ENCODE results near the gene C12orf76.
A peak's percentile ranks its signal among the peaks of the same experiment; 100 is the strongest.
"Not testable (repeated sequence)": the region's sequence is repeated elsewhere in the genome, so short reads cannot be mapped to it uniquely, and the experiment has no call there.

C12orf76 gene

GRCh38 chr12:110015132-110015531, 33.2 kb downstream of the C12orf76 start:
- no peak for DNase-seq

GRCh38 chr12:110012659-110013058, 35.7 kb downstream of the C12orf76 start:
- no peak for DNase-seq

DNA sequence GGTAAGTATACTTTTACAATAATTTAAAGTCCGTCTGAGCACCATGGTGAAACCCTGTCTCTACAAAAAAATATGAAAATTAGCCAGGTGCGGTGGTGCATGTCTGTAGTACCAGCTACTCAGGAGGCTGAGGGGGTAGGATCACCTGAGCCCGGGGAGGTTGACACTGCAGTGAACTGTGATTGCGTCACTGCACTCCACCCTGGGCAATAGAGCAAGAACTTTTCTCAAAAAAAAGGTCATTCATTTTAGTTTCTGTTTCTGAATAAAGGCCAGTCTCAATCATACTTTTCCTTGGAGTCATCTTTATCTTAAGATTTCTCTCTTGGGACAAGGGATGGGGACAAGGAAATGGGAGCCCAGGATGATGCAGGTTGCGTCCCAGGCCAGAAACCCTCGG, 36.2 kb downstream of the C12orf76 start:
- DNase-seq: no peak

- DNase-seq: peak; percentile 53
Observed at GRCh38 chr12:110010853-110011723, 37.2 kb downstream of the C12orf76 start.

DNA sequence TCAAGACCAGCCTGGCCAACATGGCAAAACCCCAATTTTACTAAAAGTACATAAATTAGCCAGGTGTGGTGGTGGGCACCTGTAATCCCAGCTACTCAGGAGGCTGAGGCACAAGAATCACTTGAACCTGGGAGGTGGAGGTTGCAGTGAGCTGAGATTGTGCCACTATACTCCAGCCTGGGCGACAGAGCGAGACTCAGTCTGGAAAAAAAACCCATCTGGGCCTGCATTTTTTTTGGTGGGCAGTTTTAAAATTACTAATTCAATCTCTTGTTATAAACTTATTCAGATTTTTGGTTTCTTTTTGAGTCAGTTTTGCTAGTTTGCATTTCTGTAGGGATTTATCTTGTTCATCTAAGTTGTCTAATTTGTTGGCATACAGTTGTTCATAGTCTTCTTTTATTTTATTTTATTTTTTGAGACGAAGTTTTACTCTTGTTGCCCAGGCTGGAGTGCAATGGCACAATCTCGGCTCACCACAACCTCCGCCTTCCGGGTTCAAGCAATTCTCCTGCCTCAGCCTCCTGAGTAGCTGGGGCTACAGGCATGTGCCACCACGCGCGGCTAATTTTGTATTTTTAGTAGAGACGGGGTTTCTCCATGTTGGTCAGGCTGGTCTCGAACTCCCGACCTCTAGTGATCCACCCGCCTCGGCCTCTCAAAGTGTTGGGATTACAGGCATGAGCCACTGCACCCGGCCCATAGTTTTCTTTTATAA, 39.5 kb downstream of the C12orf76 start:
- not testable (repeated sequence) for DNase-seq

DNA sequence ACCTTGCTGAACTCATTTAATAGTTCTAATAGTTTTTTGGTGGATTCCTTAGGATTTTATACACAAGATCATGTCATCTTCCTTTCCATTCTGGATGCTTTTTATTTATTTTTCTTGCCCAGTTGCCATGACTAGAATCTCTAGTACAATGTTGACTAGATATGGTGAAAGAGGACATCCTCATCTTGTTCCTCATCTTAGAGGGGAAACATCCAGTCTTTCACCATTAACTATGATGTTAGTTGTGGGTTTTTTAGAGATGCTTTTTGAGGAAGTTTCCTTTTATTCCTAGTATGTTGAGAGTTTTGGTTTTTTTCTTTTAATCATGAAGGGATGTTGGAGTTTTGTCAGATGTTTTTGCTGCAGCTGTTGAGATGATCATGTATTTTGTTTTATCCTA, 40.4 kb downstream of the C12orf76 start:
- DNase-seq: no peak

DNA sequence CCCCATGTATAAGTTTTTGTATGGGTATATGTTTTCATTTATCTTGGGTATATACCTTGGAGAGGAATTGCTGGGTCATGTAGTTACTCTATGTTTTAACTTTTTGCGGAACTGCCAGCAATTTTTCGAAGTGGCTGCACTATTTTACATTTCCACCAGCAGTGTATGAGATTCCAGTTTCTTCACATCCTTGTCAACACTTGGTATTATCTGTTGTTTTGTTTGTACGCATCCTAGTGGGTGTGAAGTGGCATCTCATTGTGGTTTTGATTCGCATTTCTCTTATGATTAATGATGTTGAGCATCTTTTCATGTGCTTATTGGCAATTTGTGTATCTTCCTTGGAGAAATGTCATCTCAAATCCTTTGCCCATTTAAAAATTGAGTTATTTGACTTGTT, 42.2 kb downstream of the C12orf76 start:
- no peak for DNase-seq

DNA sequence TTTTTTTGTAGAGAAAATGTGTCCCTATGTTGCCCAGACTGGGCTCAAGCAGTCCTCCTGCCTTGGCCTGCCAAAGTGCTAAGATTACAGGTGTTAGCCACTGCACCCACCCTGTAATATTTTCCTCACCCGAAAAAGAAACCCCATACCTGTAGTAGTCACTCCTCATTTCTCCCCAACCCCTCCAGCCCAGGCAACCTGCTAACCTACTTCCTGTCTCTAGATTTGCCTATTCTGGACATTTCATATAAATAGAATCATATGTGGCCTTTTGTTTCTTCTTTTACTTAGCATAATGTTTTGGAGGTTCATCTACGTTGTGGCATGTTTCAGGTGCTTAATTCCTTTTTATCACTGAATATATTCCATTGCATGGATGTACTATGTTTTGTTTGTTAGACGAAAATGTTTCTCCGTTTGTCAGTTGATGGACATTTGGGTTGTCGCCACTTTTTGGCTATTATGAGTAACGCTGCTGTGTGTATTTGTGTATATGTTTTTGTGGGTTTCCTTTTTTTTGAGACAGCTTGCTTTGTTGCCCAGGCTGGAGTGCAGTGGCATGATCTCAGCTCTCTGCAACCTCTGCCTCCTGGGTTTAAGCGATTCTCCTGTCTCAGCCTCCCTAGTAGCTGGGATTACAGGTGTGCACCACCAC, 42.9 kb downstream of the C12orf76 start:
- no peak for DNase-seq

GRCh38 chr12:110004598-110004997, 43.7 kb downstream of the C12orf76 start:
- no peak for DNase-seq

GRCh38 chr12:110002676-110003515, 45.4 kb downstream of the C12orf76 start:
- DNase-seq: no peak

GRCh38 chr12:110001596-110001995, 46.7 kb downstream of the C12orf76 start:
- DNase-seq: no peak

DNA sequence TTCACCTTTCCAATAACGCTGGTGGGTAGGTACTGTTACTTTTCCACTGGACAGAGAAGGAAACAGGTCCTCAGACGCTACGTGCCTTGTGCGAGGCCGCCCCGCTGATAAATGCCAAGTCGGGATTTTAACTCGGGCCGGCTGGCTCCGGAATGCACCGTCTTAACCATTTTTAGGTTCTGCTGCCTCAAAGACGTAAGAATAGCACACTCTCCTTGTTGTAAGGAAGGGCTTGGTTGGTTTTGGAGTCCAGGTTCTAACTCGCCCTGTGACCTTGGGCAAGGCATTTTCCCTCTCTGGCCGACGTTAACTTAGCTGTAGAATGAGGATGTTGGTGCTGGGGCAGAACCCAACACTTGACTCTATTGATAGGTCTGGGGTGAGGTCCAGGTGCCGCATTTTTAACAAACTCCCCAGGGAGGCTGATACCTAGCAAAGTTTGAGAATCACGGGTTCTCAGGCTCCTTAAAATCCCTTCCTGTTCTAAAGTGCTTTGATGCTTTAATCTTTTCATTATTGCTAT, 48.3 kb downstream of the C12orf76 start:
- peak; percentile 54 for DNase-seq

- no peak for DNase-seq
Observed at GRCh38 chr12:109999649-109999971, 48.7 kb downstream of the C12orf76 start.

DNA sequence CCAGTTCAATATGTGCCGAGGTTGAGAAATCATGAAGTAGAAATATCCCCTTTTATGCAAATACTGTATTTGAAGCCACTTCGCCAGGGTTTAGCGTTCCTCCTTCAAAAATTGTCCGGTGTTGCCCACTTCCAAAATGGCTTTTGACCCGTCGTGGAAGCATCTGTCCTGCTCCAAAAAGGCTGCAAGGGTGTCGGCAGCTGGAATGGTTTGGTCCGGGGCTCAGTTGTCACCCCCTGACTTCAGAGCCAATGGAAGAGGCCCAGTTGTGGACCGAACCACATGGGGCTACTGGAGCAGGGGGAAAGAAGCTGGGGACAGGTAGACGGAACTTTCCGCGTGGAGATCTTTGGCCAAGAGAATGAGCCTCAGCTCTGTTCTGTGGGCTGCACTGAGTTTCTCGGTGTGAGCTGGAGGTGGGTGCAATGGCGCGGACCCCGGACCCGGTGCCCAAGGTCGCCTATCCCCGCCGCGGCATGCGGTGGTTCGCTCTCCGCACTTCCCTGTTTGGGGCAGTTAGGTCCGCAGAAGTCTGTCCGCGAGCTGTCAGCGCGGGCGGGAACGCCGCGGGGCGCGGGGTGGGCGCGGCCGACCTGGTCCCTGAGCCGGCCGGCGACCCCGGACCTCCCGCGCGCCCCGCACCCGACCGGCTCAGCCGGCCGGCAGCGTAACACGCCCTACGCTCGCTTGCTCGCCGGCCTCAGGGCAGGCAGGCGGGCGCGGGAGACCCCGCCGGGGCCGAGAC, 49.2 kb downstream of the C12orf76 start, which contains the start of gene ANKRD13A:
ANKRD13A (plus strand) TSS at position 527 of the 745 bp plus-strand sequence. CDS start 259 bp downstream, outside the sequence.
- DNase-seq: peak; percentile 96

DNA sequence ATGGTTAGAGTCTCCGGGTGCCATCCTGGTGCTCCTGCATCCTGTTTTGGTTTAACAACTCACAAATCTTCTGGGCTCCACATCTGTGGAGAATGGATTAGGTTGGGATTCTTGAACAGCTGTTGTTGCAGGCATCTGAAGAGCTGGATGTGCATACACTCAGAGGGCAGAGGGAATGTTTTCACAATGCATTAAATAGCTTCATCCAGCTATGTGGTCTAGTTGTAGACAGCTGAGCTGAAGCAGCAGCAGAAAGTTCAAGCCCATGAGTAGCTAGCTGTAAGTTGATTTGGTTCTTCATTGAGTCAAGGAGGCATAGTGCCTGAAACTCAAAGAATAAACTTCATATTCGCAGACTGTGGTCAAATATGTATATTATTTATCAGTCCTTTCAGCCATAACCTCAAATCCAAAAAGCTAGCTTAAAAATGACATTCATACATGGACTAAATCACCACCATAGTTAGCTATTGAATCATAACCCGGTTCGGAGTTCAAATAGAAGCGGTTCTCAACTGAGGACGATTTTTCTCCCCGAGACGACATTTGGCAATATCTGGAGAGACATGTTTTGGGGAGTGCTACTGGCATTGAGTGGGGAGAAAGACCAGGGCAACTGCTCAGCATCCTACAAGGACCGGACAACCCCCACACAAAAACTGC, 50.0 kb downstream of the C12orf76 start:
- DNase-seq: peak; percentile 17

GRCh38 chr12:109997393-109997792, 50.9 kb downstream of the C12orf76 start:
- no peak for DNase-seq

GRCh38 chr12:109996483-109996853, 51.9 kb downstream of the C12orf76 start:
- no peak for DNase-seq

DNA sequence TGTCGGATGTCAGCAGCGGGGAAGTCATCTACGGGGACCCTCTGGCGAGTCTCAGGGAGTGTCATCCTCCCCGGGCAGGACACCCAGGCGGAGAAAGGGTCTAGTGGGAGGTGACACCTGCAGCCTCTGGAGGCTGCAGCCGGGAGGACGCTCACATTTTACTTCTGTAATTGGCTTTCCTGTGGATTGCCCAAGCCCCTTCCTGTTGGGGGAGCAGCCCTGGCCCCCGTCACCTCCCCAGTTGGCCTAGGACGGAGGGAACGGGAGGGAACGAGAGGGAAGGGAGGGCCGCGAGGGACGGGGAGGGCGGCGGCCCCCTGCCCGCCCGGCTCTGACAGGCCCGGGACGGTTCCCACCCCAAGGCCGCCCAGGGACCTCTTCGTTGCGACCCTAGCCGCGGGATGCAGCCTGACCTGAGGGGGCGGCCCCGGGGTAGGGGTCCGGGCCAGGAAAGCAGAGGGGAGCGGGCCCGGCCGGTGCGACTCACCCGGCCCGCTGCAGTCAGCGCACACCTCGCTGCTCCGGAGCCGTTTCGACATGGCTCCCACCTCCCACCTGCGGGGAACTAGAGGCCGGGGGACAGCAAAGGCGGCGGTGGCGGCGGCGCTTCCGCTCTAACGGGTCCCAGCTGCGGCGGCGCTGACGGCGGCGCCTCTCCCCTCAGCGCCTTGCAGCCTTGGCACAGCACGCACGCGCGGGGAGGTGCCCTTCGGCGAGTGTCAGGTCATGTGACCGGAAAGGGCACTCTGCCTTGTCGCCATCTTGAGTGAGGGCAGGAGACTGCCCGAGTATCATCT, 52.4 kb downstream of the C12orf76 start, which contains the start of gene GIT2:
GIT2 (minus strand) TSS at position 683 of the 797 bp plus-strand sequence; CDS start at position 539, 144 bp downstream.
- peak; percentile 98 for DNase-seq

DNA sequence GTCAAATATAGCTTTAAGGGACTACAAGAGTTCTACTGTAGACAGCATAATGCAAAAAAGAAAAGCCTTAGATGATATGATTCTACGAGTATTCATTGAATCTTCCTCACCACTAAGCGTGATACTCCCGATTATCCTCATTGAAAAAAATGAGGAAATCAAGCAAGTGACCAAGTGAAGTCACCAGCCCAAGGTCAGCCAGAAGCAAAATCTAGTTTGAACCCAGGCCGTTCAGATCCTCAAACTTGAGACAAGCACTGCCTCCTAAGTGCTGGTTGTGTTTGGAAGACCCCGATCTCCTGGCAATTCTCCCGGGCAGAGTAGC, 53.0 kb downstream of the C12orf76 start:
- DNase-seq: no peak

Data from RPMI8226 (cell line).